H1 (cell line): ENCODE data around the gene VSTM2L. TPM values are rescaled to one million over a fixed set of nuclear protein-coding genes. Genes with fewer than 3 reads are reported as not detected.

Experiments
- CTCF ChIA-PET: fragments of 300-600 bp; sonication (Branson Sonifier 250); formaldehyde crosslinking; loops from one replicate; lab custom pipeline; 2021; ENCODE audit not compliant: partially characterized antibody; lab: Charles Lee
- POLR2A ChIA-PET: fragments of 300-600 bp; sonication (Branson Sonifier 250); formaldehyde crosslinking; loops from one replicate; lab custom pipeline; 2021; ENCODE audit warnings: inconsistent platforms; ENCODE audit not compliant: partially characterized antibody; lab: Charles Lee
- DNase-seq, 2 experiments: peaks; one replicate each; pipeline versions ENCODE4 v3.0.0 to v3.0.0-alpha.2; 2010 to 2022; ENCODE audit warnings: low spot score in 2 of 2, low read depth in 1 of 2, mixed read lengths in 1 of 2
- FAIRE-seq: peaks from 2 replicates; lab custom pipeline; 2011; peaks lifted over from hg19 to GRCh38; lab: Jason Lieb, UNC
- H2AFZ ChIP-seq: 2 replicates; pipeline ENCODE4 v1.8.1; 2012; ENCODE audit warnings: low read length, inconsistent platforms
- H2AK5ac ChIP-seq: 2 replicates; pipeline ENCODE4 v1.6.1; 2013; ENCODE audit warnings: low read depth, low read length
- H2BK120ac ChIP-seq: replicated peaks from 2 replicates; pipeline ENCODE3; 2013; ENCODE audit warnings: low read depth, low read length, inconsistent platforms
- H2BK12ac ChIP-seq: 2 replicates; pipeline ENCODE4 v1.6.1; 2013; ENCODE audit warnings: low read depth, low read length
- H2BK15ac ChIP-seq: 2 replicates; pipeline ENCODE4 v1.6.1; 2013; ENCODE audit warnings: low read length
- H2BK20ac ChIP-seq: 2 replicates; pipeline ENCODE4 v1.6.1; 2013; ENCODE audit warnings: low read length
- H2BK5ac ChIP-seq: 2 replicates; pipeline ENCODE4 v1.6.1; 2013; ENCODE audit warnings: low read depth, low read length
- H3K14ac ChIP-seq: 2 replicates; pipeline ENCODE4 v1.6.1; 2013; ENCODE audit warnings: inconsistent platforms; ENCODE audit not compliant: insufficient read length
- H3K18ac ChIP-seq: 2 replicates; pipeline ENCODE4 v1.6.1; 2013; ENCODE audit warnings: low read length; ENCODE audit errors: extremely low read depth
- H3K23ac ChIP-seq: 2 replicates; pipeline ENCODE4 v1.6.1; 2013; ENCODE audit warnings: inconsistent platforms; ENCODE audit not compliant: insufficient read length
- H3K23me2 ChIP-seq: 2 replicates; pipeline ENCODE4 v1.6.1; 2013; ENCODE audit warnings: low read depth, low read length
- H3K27ac ChIP-seq: 2 replicates; pipeline ENCODE4 v1.6.1; 2011; ENCODE audit warnings: low read depth, low read length, inconsistent platforms
- H3K27me3 ChIP-seq, 4 experiments: replicated peaks in 1 of 4; 1 replicate in 1 of 4; 2 replicates in 3 of 4; pipeline versions ENCODE4 v1.6.1 to v1.8.1; 2011 to 2013; ENCODE audit warnings: low read length in 3 of 4, mild to moderate bottlenecking in 3 of 4, inconsistent platforms in 2 of 4, mixed read lengths in 2 of 4, moderate library complexity in 1 of 4; ENCODE audit not compliant: control insufficient read depth in 3 of 4, insufficient read depth in 3 of 4; ENCODE audit errors: extremely low read depth in 1 of 4
- H3K36me3 ChIP-seq, 4 experiments: 2 replicates each; pipeline versions ENCODE4 v1.6.1 to v1.8.1; 2011 to 2013; ENCODE audit warnings: mild to moderate bottlenecking in 4 of 4, low read length in 3 of 4, moderate library complexity in 2 of 4, control low read depth in 1 of 4, inconsistent platforms in 1 of 4; ENCODE audit not compliant: insufficient read depth in 4 of 4, control insufficient read depth in 2 of 4
- H3K4ac ChIP-seq: replicated peaks from 2 replicates; pipeline ENCODE3; 2013; ENCODE audit warnings: low read length, low read depth, mixed read lengths, inconsistent platforms; ENCODE audit not compliant: insufficient read length
- H3K4me1 ChIP-seq, 4 experiments: replicated peaks in 1 of 4; 1 replicate in 1 of 4; 2 replicates in 3 of 4; pipeline versions ENCODE4 v1.6.1 to v1.8.1; 2011 to 2013; ENCODE audit warnings: low read length in 3 of 4, inconsistent platforms in 2 of 4, mixed read lengths in 1 of 4; ENCODE audit not compliant: insufficient read depth in 4 of 4, control insufficient read depth in 3 of 4
- H3K4me2 ChIP-seq, 2 experiments: 2 replicates each; pipeline versions ENCODE4 v1.6.1 to v1.8.1; 2011 to 2013; ENCODE audit warnings: low read depth in 2 of 2, low read length in 2 of 2, control low read depth in 1 of 2, inconsistent platforms in 1 of 2, mild to moderate bottlenecking in 1 of 2; ENCODE audit not compliant: insufficient read depth in 1 of 2
- H3K4me3 ChIP-seq, 4 experiments: fragments of 200-600, 300-600 bp in 1 of 4; sonication (generic), shearing (Covaris generic), sonication (Bioruptor Twin) in 1 of 4; 2 replicates each; pipeline versions ENCODE4 v1.5.1 to v1.8.1; 2011 to 2016; ENCODE audit warnings: low read length in 4 of 4, low read depth in 3 of 4, control low read depth in 2 of 4, inconsistent platforms in 2 of 4, mild to moderate bottlenecking in 2 of 4, mixed read lengths in 1 of 4, moderate library complexity in 1 of 4; ENCODE audit not compliant: insufficient read depth in 2 of 4; ENCODE audit errors: extremely low read depth in 1 of 4
- H3K56ac ChIP-seq: replicated peaks from 2 replicates; pipeline ENCODE3; 2013; ENCODE audit warnings: low read depth, mild to moderate bottlenecking, mixed read lengths, low read length, inconsistent platforms; ENCODE audit not compliant: insufficient read length
- H3K79me1 ChIP-seq: 2 replicates; pipeline ENCODE4 v1.6.1; 2013; ENCODE audit warnings: low read depth, low read length, control low read depth
- H3K79me2 ChIP-seq, 2 experiments: 2 replicates each; pipeline versions ENCODE4 v1.6.1 to v1.8.1; 2012 to 2013; ENCODE audit warnings: low read length in 2 of 2, mild to moderate bottlenecking in 2 of 2, inconsistent platforms in 1 of 2; ENCODE audit not compliant: insufficient read depth in 2 of 2, control insufficient read depth in 1 of 2
- H3K9ac ChIP-seq, 4 experiments: replicated peaks in 1 of 4; 1 replicate in 1 of 4; 2 replicates in 3 of 4; pipeline versions ENCODE4 v1.6.1 to v1.8.1; 2011 to 2013; ENCODE audit warnings: low read depth in 3 of 4, low read length in 3 of 4, control low read depth in 2 of 4, mild to moderate bottlenecking in 2 of 4, moderate library complexity in 2 of 4, inconsistent platforms in 1 of 4; ENCODE audit errors: extremely low read depth in 1 of 4
- H3K9me3 ChIP-seq, 2 experiments: 2 replicates each; pipeline versions ENCODE4 v1.6.1 to v1.8.1; 2012 to 2013; ENCODE audit warnings: mild to moderate bottlenecking in 2 of 2, moderate library complexity in 2 of 2, control low read depth in 1 of 2, inconsistent platforms in 1 of 2, low read depth in 1 of 2, low read length in 1 of 2, mixed read lengths in 1 of 2; ENCODE audit not compliant: insufficient read depth in 2 of 2
- H4K20me1 ChIP-seq, 2 experiments: replicated peaks in 1 of 2; 2 replicates each; pipeline versions ENCODE3 to v1.8.1; 2011 to 2013; ENCODE audit warnings: inconsistent platforms in 2 of 2, low read length in 2 of 2, mild to moderate bottlenecking in 1 of 2; ENCODE audit not compliant: insufficient read depth in 2 of 2, control insufficient read depth in 1 of 2
- H4K5ac ChIP-seq: 2 replicates; pipeline ENCODE4 v1.6.1; 2013; ENCODE audit warnings: low read length, low read depth, mixed read lengths, inconsistent platforms; ENCODE audit not compliant: insufficient read length
- H4K8ac ChIP-seq: 2 replicates; pipeline ENCODE4 v1.8.0; 2013; ENCODE audit warnings: mild to moderate bottlenecking, moderate library complexity, low read length, inconsistent platforms; ENCODE audit not compliant: insufficient read depth; ENCODE audit errors: extremely low read depth
- H4K91ac ChIP-seq: replicated peaks from 2 replicates; pipeline ENCODE3; 2013; ENCODE audit warnings: low read length, mixed read lengths, inconsistent platforms; ENCODE audit not compliant: insufficient read length
- ZNF274 ChIP-seq: IDR thresholded peaks from 2 replicates; pipeline ENCODE4 v1.7.0; 2012; ENCODE audit warnings: low read length, borderline replicate concordance; ENCODE audit errors: extremely low read depth
- WGBS, 2 experiments: shearing (Covaris generic) in 1 of 2; methylation state at CpG; one replicate each; pipeline versions ENCODE4 v1.1.6 to v1.1.7; 2013 to 2015; ENCODE audit warnings: low lambda C conversion rate in 2 of 2, mixed read lengths in 2 of 2, inconsistent platforms in 1 of 2, low coverage in 1 of 2, missing lambda C conversion rate in 1 of 2; ENCODE audit not compliant: insufficient replicate concordance in 2 of 2, insufficient coverage in 1 of 2, insufficient read length in 1 of 2; ENCODE audit errors: extremely low coverage in 1 of 2, missing lambda C conversion rate in 1 of 2; 5-methylcytosine and 5-hydroxymethylcytosine counted together
- polyA plus RNA-seq, 7 experiments: library from polyadenylated mRNA; depleted of rRNA in 3 of 7; stranded (reverse) in 5 of 7; unstranded in 2 of 7; fragments of >200 nt in 5 of 7; fragments of 200-250 nt in 2 of 7; gene quantifications; 1 replicate in 5 of 7; 2 replicates in 1 of 7; 4 replicates in 1 of 7; pipeline versions ENCODE4 v1.2.1 to v1.2.3, GENCODE V29; 2011 to 2013; ENCODE audit warnings: missing spikeins in 2 of 7, mixed read lengths in 2 of 7
- total RNA-seq: library from RNA; stranded (reverse); fragmentation: NEBNext Ultra II Directional; extraction: Animal tissue kit (Norgen Biotek cat#: 25700); gene quantifications from 2 replicates; pipeline ENCODE4 v1.2.1, GENCODE V29; 2021

The VSTM2L gene
- total and polyA plus RNA-seq, 2 of the 8 experiments (the other 6 are each of a cell fraction or from before 2014, with no cell fraction given), result 1.3 to 3.2 TPM

DNA sequence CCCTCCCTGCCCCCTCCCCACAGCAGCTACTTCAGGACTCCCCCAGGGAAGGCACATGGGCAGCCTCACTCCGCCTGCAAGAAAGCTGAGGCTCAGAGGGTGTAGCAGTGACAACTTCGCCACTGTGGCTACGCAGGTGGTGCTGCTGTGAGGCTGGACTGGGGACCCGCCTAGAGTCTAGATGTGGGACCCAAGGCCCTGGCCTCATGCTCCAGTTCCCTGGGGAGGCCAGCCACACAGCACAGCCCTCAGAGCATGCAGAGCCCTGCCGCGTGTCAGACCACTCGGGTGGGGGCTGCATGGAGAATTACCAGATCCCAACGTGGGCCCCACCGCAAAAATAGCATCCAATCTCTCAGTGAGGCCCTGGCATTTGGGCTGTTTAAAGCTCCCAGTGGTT is 30.8 kb upstream of the VSTM2L start:
- WGBS, 2 experiments, result 96% methylated on average over 9 of the region's 9 CpGs; no CpG with 5 or more reads in 1 of the 2 experiments
- no peak overlapping the region for H3K56ac ChIP-seq
- no peaks in the 10 kb centered on the region; the same call in 1 of the 2 replicates for H3K79me1 ChIP-seq
- H3K4me3 ChIP-seq, result no peak overlapping the region
- no peak overlapping the region for H3K23ac ChIP-seq
- H3K27ac ChIP-seq, result no peak overlapping the region
- no peak overlapping the region for H3K9ac ChIP-seq
- H2AK5ac ChIP-seq, result no peak overlapping the region
- H3K27me3 ChIP-seq, result no peaks in the 10 kb centered on the region
- no peaks in the 10 kb centered on the region; a peak in 3 of 8 replicates for H3K36me3 ChIP-seq
- no peak overlapping the region for H3K14ac ChIP-seq
- no peak overlapping the region for H4K8ac ChIP-seq
- no peak overlapping the region for H2BK5ac ChIP-seq
- no peak overlapping the region for H4K91ac ChIP-seq
- H4K20me1 ChIP-seq, result no peaks in the 10 kb centered on the region
- no peaks in the 10 kb centered on the region for H3K9me3 ChIP-seq
- H3K4ac ChIP-seq, result no peak overlapping the region
- no peak for DNase-seq
- ChIA-PET POLR2A (no interaction called here), CTCF (interaction anchor here (0.7 to 1.3 kb wide), 5 partner anchors 11 to 256 kb away, joined by 3 to 5 read pairs (median 4); no protein-coding TSS in a partner anchor)
- no peak overlapping the region for H2AFZ ChIP-seq
- H3K23me2 ChIP-seq, result no peaks in the 10 kb centered on the region
- H2BK12ac ChIP-seq, result no peak overlapping the region
- H3K4me1 ChIP-seq, result peaks cover 7 to 13% (median 11%) of the 10 kb centered on the region in 4 experiments
- no peak overlapping the region for H2BK15ac ChIP-seq
- no peak overlapping the region for H3K18ac ChIP-seq
- H2BK120ac ChIP-seq, result no peak overlapping the region
- H2BK20ac ChIP-seq, result no peak overlapping the region
- FAIRE-seq, result no peak
- no peaks in the 10 kb centered on the region for H3K79me2 ChIP-seq
- H4K5ac ChIP-seq, result no peak overlapping the region
- H3K4me2 ChIP-seq, result no peak overlapping the region
- TF ChIP-seq ZNF274, result no peak
